ENCODE data around the gene NR2F1.
A peak's percentile ranks its signal among the peaks of the same experiment; 100 is the strongest.

NR2F1 gene

DNA sequence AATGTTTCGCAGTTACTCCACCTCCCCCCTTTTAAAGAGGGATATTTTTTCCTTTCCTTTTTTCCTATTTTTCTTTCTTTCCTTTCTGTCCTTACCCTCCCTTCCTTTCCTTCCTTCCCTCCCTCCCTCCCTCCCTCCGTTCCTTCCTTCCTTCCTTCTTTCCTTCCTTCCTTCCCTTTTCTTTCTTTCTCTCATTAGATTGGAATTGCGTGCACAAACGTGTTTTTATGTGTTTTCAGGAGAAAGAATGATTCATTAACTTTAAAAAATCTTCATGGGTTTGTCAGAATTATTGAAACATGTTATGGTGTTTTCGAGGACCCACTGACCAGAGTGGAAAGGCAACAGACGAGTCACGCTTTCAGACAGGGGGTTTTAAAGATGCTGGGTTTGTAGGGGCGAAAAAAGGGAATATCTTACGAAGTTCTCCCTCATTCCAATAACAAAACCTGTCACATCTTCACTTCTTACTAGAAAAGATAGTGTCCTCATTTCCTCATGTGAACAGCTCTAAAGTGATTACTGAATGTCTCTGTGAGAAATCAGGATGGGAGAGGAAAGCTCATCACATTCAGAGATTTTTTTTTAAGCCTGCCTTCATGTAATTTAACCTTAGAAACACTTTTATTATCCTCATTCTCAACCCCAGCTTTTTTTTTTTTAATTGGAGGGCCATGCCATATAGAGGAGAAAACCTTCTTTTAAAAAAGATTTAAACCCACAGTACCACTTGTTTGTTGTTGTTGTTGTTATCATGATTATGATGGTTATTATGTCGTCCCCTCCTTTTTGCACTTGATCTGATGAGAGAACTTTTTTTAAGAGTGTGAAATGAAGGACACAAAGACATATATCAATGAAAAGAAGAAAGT is 21.9 kb downstream of the NR2F1 start:
- no peak for DNase-seq

DNA sequence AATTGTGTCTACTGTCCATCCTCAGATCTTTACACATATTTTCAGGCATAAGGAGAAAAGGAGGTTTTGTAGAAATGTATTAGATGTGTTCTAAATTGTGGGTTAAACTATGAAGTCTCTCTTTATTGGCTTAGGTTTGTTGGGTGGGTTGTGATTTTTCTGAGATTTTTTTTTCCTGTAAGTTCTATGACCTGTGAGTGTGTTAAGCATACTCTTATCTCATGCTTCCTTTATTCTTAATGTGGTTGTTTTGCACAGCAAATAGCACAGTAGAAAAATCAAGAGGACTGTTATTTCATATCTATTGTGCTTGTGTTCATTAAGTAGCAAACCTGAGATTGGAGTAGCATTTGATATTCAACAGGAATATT is 23.3 kb downstream of the NR2F1 start:
- DNase-seq: no peak

DNA sequence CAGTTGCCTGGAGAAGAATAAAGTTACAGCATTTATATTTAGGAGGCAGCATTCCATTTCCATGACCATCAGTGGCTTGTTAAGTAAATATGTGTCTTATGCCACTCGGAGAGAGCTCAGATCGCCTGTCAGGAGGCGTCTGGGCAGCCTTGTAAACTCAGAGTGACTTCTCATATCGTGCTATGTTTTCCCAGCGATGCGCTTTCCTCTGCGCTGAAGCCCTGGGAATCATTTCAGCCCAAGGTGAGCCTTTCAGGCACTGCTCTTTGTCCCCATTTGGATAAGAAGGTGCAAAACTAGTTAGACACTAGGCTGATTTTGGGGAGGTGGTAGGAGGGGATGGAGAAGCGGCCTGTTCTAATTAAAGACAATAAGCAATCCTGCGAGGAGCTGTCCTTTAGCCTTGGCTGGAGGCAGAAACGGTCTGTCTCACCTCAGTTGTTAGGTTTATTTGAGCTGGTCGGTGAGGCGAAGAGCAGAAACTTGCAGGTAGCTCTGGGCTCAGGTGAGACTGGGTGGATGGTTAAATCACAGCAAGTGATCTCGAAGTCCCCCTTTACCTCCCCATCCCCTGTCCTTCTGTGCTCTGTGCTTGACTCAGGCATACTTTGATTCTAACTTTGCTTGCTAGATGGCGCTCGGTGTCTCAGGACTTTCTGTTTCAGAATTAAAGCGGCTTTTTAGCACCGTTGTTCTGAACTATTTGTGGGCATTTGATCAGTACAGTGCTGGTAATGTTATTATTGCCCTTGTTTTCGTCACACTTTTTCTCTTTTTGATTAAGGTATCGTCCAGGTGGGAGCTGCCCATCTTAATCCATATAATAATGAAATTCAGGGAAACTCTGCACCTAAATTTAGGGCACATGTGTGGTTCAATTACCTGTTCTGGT is 24.6 kb downstream of the NR2F1 start:
- DNase-seq: no peak

DNA sequence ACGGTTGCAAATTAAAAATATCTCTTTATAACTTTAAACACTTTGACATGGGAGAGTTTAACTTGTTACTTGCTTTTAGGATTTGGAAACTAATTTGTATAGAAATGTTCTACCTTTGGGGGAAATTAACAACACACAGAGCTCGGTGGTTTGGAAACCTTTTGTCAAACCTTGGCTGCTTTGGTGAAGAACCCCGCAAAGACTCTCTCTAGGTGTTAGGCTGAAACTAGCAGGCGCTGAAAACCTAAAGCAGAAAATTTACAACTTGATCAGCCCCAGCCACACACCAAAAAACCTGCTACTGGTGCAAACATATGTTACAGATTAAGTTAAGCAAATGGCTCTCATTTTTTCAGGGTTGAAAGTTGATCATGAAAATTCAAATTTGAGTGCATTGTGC is 25.8 kb downstream of the NR2F1 start:
- no peak for DNase-seq

DNA sequence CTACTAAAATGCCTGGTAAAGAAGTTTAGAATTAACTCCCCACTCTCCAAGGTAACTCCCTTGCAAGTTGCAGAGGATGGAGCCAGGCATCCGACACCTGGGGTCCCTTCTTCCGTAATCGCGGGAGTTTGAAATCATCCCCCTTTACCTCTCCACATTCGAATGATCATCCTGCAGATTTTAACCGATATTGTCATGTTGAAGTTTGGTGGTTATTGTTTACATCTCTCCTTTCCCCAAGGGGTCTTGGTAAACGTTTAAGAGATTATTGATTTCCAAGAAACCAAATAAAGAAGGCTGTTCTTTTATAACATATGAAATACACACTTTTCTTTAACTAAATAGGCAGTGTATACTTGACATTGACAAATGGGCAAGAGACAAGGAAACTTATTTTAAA is 26.7 kb downstream of the NR2F1 start:
- DNase-seq: no peak

DNA sequence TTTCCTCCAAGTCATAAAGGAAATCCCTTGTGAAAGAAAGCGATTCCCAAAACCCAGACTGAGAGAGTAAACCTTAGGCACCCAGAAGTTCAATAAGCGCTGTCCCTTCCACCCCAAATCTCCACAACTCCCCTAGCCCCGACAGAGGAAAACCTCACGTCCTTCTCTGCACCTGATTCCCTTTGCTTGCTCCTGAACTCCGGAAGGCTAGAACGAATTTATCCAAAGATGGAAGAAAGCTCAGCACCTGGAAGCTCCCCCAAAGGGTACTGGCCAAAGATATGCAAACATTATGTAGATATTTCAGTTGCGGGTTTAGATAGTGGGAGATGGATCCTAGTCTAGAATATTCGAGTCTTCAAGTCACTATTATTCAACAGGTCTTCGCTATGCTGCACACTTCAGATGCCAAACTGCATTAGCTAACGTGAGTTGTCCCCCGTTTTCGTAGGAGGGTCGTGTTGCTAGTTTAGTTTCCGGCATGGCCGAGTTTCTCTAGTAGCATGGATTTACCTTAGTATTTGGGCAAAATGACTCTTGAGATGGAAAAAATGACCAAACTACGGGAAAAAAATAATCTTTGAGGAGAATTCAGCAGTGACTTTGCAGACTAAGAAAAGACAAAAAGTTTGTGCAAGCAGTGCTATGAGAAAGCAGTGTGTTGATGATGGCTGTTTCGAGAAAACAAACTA is 27.7 kb downstream of the NR2F1 start:
- no peak for DNase-seq

DNA sequence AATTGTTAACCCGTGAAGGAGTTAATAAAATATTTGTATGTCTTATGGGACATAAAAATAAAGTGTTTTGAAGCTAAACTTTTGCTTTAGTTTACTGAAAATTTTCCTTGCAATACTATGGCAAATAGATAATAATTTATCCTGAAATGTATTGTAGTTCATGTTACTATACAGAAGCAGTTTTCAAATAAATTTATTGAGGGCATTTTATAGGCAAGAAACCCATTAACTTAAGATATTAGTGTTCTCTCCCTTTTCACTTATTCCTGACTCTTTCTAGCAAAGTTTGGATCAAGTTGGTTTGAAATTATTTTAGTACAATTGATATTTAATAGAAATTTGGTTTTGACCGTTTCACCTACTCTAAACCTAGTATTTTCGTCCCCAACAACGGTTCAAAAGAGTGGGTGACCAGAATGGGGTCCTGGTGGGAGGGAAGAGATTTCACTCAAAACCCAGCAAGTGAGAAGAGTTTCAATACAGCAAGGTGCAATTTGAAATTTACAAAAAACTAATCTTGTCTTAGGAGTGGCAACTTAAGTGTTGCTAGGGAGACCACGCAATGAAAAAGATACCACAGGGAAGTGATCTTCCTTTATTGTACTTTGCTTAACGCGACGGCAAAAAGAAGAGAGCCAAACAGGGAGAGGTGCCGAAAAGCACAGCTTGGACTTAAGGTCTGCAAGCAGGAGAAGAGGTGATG is 28.4 kb downstream of the NR2F1 start:
- DNase-seq: no peak

DNA sequence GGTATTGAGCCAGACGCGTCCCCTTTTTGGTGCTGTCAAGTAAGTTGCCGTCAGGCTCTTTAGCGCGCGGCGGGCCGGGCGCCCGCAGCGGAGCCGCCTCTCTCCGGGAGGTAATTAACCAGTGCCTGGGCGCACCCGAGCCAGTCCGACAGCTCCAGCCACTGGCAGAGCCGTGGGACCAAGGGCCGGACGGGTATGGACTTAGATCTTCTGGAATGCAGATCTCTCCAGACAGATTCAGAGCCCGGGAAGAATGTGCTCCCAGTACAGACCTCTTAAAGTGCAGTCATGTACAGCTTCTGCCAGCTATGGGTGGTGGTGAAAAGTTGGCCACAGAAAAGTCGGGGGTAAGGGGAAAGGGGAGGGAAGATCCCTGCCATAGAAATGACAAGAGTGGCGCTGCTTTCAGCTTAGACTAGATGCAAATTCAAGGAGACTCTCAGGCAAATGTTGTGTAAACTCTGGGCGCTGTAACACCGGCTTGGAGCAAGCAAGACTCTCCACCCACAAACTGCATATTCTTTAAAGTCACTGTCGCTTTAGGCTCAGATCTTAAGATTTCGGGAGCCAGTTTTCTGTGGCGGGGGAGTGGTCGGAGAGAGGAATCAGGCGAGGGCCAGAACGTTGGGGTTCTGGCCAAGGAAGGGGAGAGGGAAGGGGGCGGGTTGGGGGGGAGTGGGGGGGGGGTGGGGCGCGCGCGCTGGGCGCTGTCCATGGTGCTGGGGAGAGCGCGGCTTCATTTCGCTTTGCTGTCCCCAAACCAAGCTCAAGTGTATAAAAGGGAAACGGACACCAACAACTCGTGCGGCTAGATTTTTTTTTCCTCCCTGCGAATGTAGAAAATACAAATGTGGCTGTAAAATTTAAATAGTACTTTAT is 29.2 kb downstream of the NR2F1 start:
- no peak for DNase-seq

DNA sequence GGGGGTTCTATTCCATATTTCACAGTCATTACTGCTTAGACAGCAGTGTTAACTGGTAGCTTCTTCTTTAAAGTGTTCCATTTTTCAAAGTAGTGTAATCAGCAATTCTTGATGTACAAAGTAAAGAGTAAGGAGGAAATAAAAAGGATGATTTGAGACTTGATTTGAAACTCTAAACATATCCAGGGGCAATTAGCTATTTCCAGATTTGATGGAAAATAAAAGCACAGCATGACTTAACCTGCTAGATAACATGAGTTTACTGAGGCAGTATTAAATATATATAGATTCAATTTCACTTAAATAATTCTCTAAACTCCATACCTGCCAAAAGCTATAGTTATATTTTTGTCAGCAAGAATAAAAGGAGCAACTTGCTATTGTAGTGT is 29.8 kb downstream of the NR2F1 start:
- no peak for DNase-seq

DNA sequence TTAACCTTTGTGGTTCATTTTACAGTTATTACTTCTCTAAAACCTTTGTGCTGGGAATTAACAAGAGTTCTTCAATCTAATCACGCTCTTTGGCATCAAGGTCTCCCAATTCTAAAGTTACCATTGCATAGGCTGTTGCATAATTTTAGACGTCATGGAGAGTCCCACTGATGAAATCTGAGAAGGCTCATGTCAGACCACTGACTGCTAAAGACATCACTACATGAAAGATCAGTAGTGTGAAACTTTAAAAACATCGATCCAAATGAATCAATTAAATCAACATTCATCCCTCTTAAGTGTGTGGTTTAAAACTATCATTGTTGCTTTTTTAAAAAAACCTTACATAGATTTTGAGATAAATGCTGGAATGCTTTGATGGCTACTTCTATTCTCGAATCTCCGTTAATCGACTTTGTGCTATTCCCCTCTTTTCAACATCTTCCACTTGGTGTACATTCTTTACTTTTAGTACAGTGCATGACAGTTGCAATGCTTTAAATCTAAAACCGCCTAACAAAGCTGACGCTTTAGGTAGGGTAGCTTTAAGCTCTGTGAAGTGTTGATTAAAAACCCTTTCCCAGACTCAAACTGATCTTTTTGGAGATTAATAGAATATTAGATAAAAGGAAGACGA is 33.6 kb downstream of the NR2F1 start:
- no peak for DNase-seq

DNA sequence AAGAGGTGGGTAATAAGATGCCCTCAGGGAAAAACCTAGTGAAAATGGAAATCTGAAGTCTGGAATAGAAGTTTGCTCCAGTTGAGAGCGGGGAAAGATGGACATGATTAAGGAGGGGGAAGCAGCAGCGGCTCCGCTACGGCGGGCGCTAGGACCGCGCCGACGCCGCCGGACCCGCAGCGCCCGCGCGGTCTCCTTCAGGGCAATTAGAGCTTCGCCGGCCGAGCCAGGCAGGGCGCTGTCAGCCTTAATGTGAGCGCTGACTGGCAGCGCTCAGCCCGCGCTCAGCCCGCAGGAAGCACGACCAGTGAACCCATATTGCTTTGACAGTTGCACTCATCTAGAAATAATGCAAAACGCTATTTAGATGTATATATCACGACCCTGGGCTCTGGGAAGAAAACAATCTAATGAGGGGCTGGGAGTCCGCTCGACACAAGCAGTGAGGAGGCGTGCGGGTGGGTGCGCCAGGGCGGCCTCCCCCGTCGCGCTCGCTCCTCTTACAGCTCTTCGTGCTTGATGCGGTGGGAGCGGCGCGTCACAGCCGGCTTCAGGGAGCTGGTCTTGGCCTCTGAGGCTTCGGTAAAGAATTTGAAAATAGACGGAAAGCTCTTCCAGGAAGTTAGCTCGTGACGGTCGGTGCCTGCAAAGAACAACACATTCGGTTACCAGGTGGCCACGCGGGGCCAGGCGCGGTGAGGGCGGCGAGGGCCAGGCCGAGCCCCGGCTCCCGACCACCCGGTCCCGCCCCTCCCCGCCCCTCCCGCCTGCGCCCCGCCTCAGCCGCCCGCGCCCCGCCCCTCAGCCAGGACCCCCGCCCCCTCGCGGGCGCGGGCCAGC is 37.7 kb downstream of the NR2F1 start:
- peak; percentile 13 for DNase-seq

DNA sequence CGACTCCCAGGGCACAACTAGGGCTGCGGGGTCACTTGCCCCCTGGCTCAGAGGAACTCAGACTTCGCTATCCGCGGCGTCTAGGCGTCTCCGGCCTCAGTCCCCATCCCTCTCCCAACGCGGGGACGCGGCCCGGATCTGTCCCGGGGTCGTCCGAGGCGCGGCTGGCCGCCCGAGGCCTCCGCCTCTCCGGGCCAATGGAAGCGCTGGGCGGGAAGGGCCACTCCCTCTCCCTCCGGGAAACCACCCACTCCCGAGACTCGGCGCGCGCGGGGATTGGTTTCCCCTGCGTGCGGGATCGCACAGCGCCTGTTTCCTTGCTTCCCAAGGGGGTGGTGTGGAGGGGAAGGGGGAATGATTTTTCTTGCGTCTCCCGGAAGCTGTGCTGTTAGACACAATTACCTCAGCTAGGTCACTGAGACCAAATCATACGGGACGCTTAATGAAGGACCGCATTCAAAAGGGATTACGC is 38.3 kb downstream of the NR2F1 start:
- DNase-seq: no peak

DNA sequence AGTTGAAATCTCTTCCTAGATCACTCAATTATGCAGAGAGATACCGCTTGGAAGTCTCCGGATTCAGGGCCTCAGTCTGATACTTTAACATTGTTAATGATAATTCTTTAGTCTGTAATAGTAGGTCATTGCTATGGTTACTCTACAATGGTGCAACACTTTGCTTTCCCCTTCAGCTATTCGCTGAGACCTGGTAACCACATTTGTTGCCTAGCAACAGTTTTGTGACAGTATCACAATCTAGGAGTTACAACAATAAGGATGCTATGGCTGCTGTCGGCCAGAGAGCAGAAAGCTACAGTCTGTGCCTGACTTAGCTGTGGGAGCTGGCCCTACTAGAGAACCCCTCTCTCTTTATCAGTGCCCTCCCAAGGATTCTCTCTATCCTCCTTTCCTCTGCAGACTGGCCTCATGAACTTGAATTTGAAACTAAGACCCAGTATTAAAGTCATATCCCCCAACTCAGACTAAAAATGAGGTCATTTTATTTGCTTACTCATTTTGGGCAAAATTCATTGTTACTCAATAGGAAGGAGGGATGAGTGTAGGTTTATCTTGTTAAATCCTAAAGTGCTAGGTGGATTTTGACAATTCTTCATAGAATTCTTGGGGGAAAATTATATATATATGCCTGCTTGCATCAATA is 39.3 kb downstream of the NR2F1 start:
- no peak for DNase-seq

DNA sequence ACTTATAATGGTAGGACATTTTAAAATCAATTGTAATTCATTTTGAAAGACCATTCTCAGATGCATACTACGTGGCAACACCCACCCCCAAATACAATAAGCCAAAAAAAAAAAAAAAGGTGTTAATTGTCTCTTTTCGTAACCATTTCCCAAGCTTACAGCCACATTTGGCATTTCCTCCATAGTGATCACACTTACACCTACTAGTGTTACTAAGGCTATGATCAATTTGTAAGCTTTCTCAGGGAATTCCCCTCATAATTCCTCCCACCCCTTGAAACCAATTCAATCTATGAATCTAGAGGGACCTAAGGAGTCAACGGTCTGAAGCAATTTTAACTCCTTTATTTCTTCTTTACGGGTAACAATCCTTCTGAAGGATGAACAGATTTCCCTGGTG is 40.1 kb downstream of the NR2F1 start:
- no peak for DNase-seq

DNA sequence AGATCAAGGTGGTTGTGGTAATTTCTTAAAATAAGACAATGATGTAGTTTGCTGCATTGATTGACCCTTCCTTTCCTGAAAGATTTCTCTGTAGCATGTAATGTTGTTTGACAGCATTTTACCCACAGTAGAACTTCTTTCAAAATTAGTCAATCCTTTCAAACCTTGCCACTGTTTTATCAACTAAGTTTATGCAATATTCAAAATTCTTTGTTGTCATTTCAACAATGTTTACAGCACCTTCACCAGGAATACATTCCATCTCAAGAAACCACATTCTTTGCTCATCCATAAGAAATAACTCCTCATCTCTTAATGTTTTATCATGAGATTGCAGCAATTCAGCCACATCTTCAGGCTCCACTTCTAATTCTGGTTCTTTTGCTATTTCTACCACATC is 43.8 kb downstream of the NR2F1 start:
- no peak for DNase-seq

DNA sequence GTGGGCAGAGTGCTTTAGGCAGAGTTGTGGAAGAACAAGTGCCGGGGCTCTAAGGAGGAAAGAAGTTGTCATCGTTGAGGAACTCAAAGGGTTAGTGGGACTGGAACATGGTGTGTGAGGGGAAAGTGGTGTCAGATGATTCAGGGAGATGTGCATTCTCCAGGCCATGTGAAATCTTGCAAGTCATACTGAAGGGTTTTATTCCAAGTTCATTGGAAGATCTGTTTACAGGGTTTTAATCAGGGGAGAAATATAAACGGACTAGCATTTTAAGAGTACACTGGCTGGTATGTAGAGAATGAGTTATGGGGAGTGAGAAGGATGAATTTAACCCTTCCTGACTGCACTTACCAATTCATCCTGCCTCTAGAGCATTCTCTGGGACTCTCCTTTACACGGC is 49.3 kb downstream of the NR2F1 start:
- no peak for DNase-seq

DNA sequence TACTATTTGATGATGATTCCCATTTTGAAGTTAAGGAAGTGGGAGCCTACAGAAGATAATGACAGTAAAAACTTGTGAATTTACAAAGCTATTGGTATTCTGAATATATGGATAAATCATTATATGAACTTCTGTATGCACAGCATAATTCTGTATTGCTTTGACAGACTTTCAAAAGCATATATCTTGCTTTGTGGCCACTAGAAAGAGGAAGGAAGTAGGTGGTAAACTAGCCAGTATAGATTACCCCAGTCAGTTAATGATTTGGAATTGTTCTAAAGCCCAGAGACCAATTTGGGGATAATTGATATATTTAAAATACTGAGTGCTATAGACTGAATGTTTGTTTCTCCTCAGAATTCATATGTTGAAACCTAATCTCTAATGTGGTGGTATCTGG is 53.0 kb downstream of the NR2F1 start:
- DNase-seq: no peak

DNA sequence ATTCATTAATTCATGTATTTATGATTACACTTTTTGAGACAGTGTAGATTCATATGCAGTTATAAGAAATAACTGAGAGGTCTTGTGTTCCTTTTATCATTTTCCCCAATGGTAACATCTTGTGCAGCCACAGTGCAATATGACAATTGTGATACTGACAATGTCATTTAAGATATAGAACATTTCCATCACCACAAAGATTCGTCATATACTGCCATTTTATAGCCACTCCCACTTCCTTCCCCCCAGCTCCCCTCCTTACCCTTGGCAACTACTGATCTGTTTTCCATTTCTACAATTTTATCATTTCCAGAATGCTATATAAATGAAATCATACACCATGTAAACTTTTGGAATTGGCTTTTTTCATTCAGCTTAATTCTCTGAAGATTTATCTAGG is 53.8 kb downstream of the NR2F1 start:
- no peak for DNase-seq

DNA sequence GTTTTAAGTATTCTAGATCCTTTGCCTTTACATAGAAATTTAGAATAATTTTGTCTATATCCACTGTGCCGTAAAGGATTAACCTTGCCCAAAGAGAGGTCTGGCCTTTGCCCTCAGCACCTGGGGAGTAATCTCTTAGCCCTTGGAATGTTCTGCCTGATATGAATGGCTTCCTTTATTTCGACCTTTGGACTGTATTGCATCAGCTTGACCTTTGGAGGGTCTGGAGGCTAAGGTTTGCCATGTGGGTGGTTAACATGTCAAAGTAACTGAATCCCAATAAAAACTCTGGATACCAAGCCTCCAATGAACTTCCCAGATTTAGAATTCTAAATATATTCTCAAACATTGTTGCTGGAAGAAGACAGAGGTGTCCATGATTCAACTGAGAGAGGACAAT is 54.7 kb downstream of the NR2F1 start:
- DNase-seq: no peak

DNA sequence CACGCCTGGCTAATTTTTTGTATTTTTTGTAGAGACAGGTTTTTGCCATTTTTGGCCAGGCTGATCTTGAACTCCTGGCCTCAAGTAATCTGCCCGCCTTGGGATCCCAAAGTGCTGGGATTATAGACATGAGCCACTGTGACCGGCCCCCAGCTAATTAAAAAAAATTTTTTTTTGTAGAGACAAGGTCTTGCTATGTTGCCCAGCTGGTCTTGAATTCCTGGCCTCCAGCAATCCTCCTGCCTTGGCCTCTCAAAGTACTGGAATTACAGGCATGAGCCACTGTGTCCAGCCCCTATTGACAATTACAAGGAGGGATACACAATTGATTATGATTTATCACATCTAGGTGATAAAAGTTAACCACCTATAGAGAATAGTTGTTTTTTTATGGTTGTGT is 59.5 kb downstream of the NR2F1 start:
- DNase-seq: no peak
